Psoas muscle (tissue), 8 donors: ENCODE data around the gene SEC63. TPM values are rescaled to one million over a fixed set of nuclear protein-coding genes. Genes with fewer than 3 reads are reported as not detected.

Source experiments
- ATAC-seq, 4 donors: fragments of 200-7000 bp; cut with Tn5 transposase; one replicate each; pipeline ENCODE4 v1.9.1; 2020; ENCODE audit warnings: moderate library complexity in 3 of 4, mild to moderate bottlenecking in 2 of 4
- DNase-seq, 2 donors: peaks; one replicate each; pipeline ENCODE4 v3.0.0-alpha.2; 2020
- H3K27ac ChIP-seq: fragments of 200-600 bp; one replicate; pipeline ENCODE4 v1.8.0; 2022
- H3K27me3 ChIP-seq, 3 donors: fragments of 200-600 bp in 1 of 3; one replicate each; pipeline versions ENCODE4 v1.6.1 to v1.8.0; 2013 to 2022; ENCODE audit warnings: low read length in 2 of 3, mild to moderate bottlenecking in 2 of 3, moderate library complexity in 1 of 3; ENCODE audit not compliant: insufficient read depth in 3 of 3
- H3K36me3 ChIP-seq, 2 donors: fragments of 200-600 bp in 1 of 2; one replicate each; pipeline versions ENCODE4 v1.6.1 to v1.8.0; 2013 to 2022; ENCODE audit warnings: low read depth in 1 of 2, mild to moderate bottlenecking in 1 of 2, moderate library complexity in 1 of 2; ENCODE audit not compliant: insufficient read depth in 1 of 2
- H3K4me1 ChIP-seq: fragments of 200-600 bp; one replicate; pipeline ENCODE4 v1.8.0; 2022
- H3K4me3 ChIP-seq: fragments of 200-600 bp; one replicate; pipeline ENCODE4 v1.8.0; 2022; ENCODE audit warnings: mild to moderate bottlenecking
- H3K9me3 ChIP-seq: fragments of 200-600 bp; one replicate; pipeline ENCODE4 v1.8.0; 2022
- WGBS, 3 donors: extraction: QIAGEN DNeasy Blood & Tissue Kit; methylation state at CpG; one replicate each; pipeline versions ENCODE4 v1.1.6 to v1.1.7; 2013; 5-methylcytosine and 5-hydroxymethylcytosine counted together
- intact Hi-C, 2 donors: fragments of 100-400 bp; cut with DNase I; formaldehyde crosslinking; loops; one replicate each; pipeline versions ENCODE4 v1.11.0 to v1.14.2; 2022
- polyA plus RNA-seq, 3 donors: library from polyadenylated mRNA; stranded (reverse); fragments of 200-250 nt; gene quantifications; one replicate each; pipeline ENCODE4 v1.2.3, GENCODE V29; 2013
- total RNA-seq, 4 donors: library from RNA; stranded (reverse); fragmentation: NEBNext Ultra II Directional in 2 of 4; extraction: Animal tissue kit (Norgen Biotek cat#: 25700) in 2 of 4; gene quantifications; one replicate each; pipeline versions ENCODE4 v1.2.1 to v1.2.4, GENCODE V29; 2021 to 2023
- TF ChIP-seq, protein P1 (sequence below): fragments of 200-600 bp; IDR thresholded peaks from one replicate; pipeline ENCODE4 v1.8.0; 2022; ENCODE audit warnings: antibody characterized with exemption
- donor health status: healthy with polysubstance abuse.
- donor health status: DM: no; HTN: no; CAD: no; lungs with moderate emphysema.
- donor health status: Bipolar disorder and iron deficiency.
- donor health status: healthy.
- donor health status: DM: yes; HTN: yes; CAD: no.
- donor health status: DM: no; HTN: no; CAD: no.
- donor health status: DM: no; HTN: no; CAD: no.
- donor health status: DM: yes; HTN: yes; CAD: no.

The SEC63 gene
- total and polyA plus RNA-seq, 7 donors: 15.1 to 53.8 (median 23.2) TPM

- DNase-seq: no peak
- 81 to 87% (median 84%) methylated on average over 10 of the region's 10 CpGs for WGBS, 3 donors
- H3K4me3 ChIP-seq: no peak overlapping the region
- no peak overlapping the region for H3K27ac ChIP-seq
- H3K36me3 ChIP-seq: no peaks in the 10 kb centered on the region
- TF ChIP-seq, protein P1, sequence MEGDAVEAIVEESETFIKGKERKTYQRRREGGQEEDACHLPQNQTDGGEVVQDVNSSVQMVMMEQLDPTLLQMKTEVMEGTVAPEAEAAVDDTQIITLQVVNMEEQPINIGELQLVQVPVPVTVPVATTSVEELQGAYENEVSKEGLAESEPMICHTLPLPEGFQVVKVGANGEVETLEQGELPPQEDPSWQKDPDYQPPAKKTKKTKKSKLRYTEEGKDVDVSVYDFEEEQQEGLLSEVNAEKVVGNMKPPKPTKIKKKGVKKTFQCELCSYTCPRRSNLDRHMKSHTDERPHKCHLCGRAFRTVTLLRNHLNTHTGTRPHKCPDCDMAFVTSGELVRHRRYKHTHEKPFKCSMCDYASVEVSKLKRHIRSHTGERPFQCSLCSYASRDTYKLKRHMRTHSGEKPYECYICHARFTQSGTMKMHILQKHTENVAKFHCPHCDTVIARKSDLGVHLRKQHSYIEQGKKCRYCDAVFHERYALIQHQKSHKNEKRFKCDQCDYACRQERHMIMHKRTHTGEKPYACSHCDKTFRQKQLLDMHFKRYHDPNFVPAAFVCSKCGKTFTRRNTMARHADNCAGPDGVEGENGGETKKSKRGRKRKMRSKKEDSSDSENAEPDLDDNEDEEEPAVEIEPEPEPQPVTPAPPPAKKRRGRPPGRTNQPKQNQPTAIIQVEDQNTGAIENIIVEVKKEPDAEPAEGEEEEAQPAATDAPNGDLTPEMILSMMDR: no peak
- ATAC-seq: no peak
- no peaks in the 10 kb centered on the region for H3K4me1 ChIP-seq
- intact Hi-C loops: no loop called here
- no peaks in the 10 kb centered on the region for H3K9me3 ChIP-seq
- H3K27me3 ChIP-seq: no peaks in the 10 kb centered on the region
These were observed 125.6 kb downstream of the SEC63 start for GRCh38 chr6:107832151-107833056.

- 54 to 70% (median 59%) methylated on average over 2 of the region's 2 CpGs for WGBS, 3 donors
- Histone ChIP-seq H3K27me3 (no peaks in the 10 kb centered on the region), H3K27ac (no peak overlapping the region), H3K4me3 (no peak overlapping the region), H3K9me3 (no peaks in the 10 kb centered on the region), H3K4me1 (no peaks in the 10 kb centered on the region), H3K36me3 (no peaks in the 10 kb centered on the region)
- intact Hi-C loops: no loop called here
- ATAC-seq (no peak), DNase-seq (no peak)
- TF ChIP-seq, protein P1: no peak
These were observed 127.9 kb downstream of the SEC63 start for GRCh38 chr6:107830060-107830459.

- no peaks in the 10 kb centered on the region for H3K4me1 ChIP-seq
- no peaks in the 10 kb centered on the region for H3K9me3 ChIP-seq
- intact Hi-C loops: no loop called here
- no peak for DNase-seq
- TF ChIP-seq, protein P1: no peak
- 85 to 88% (median 86%) methylated on average over 7 of the region's 7 CpGs for WGBS, 3 donors
- no peak overlapping the region for H3K27ac ChIP-seq
- no peaks in the 10 kb centered on the region for H3K36me3 ChIP-seq
- H3K27me3 ChIP-seq: no peaks in the 10 kb centered on the region
- H3K4me3 ChIP-seq: no peak overlapping the region
- ATAC-seq: no peak
These were observed 130.5 kb downstream of the SEC63 start for GRCh38 chr6:107827541-107827940.

DNA sequence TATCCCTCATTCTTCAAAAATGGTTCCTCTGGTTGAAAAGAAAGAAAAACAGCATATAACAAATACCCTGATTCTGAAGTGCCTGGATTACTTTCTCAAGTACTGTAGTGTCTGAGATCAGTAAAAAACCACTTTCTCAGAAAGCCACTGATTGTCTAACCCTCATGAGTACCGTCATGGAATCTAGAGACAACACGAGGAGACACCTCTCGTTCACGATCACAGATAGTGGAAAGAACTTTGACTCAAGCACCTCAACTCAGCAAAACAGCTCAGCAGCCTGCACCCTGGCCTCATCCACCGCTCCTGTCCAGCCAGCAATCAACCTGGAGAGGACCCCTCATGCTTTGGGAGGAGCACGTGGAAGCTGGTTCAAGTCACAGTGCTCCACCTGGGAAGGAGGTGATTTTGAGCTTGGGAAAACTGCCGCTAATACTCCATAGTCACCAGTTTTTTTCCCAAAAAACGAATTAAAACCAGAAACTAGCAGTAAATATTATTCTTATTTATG, 134.9 kb downstream of the SEC63 start:
- TF ChIP-seq, protein P1: no peak
- no peaks in the 10 kb centered on the region for H3K36me3 ChIP-seq
- ATAC-seq (no peak), DNase-seq (no peak)
- H3K27me3 ChIP-seq: no peaks in the 10 kb centered on the region
- intact Hi-C loops: no loop called here
- no peaks in the 10 kb centered on the region for H3K9me3 ChIP-seq
- WGBS, 3 donors: 88 to 93% (median 92%) methylated on average over 8 of the region's 8 CpGs
- no peak overlapping the region for H3K27ac ChIP-seq
- no peak overlapping the region for H3K4me3 ChIP-seq
- peaks cover 14% of the 10 kb centered on the region for H3K4me1 ChIP-seq
